CD8-positive, alpha-beta memory T cell (primary cell): ENCODE data around the gene ARHGAP26. TPM values are rescaled to one million over a fixed set of nuclear protein-coding genes. Genes with fewer than 3 reads are reported as not detected.

Experiments
- CTCF ChIA-PET: fragments of 350-600 bp; sonication (Branson Sonifier 250); formaldehyde crosslinking; loops from one replicate; lab custom pipeline; 2021; ENCODE audit warnings: antibody characterized with exemption; lab: Charles Lee
- POLR2A ChIA-PET: fragments of 350-600 bp; sonication (Branson Sonifier 250); formaldehyde crosslinking; loops from one replicate; lab custom pipeline; 2021; ENCODE audit warnings: antibody characterized with exemption; lab: Charles Lee
- DNase-seq, 5 donors: peaks; one replicate each; pipeline versions ENCODE4 v3.0.0 to v3.0.0-alpha.2; 2020 to 2022; ENCODE audit warnings: mixed read lengths in 1 of 5
- H3K27ac ChIP-seq: one replicate; pipeline ENCODE4 v1.7.0; 2013; ENCODE audit warnings: low read depth, mild to moderate bottlenecking, low read length, moderate library complexity
- H3K27me3 ChIP-seq: 2 replicates; pipeline ENCODE4 v1.7.0; 2013; ENCODE audit warnings: low read length, mild to moderate bottlenecking; ENCODE audit not compliant: insufficient read depth, poor library complexity, severe bottlenecking
- H3K36me3 ChIP-seq: 2 replicates; pipeline ENCODE4 v1.7.0; 2013; ENCODE audit warnings: mild to moderate bottlenecking, low read length, moderate library complexity; ENCODE audit not compliant: insufficient read depth
- H3K4me1 ChIP-seq: 2 replicates; pipeline ENCODE4 v1.7.0; 2013; ENCODE audit warnings: mild to moderate bottlenecking, low read length, moderate library complexity; ENCODE audit not compliant: insufficient read depth
- H3K4me3 ChIP-seq: 2 replicates; pipeline ENCODE4 v1.7.0; 2013; ENCODE audit warnings: mild to moderate bottlenecking, low read length
- H3K9me3 ChIP-seq: 2 replicates; pipeline ENCODE4 v1.7.0; 2013; ENCODE audit warnings: mild to moderate bottlenecking, low read length
- H3K27ac Mint-ChIP-seq, 8 donors: one replicate each; pipeline ENCODE4 v1.8.0; 2020 to 2021; ENCODE audit warnings: mixed read lengths in 8 of 8, mild to moderate bottlenecking in 6 of 8, inconsistent platforms in 3 of 8, moderate library complexity in 3 of 8
- H3K27me3 Mint-ChIP-seq, 2 donors: one replicate each; pipeline ENCODE4 v1.8.0; 2020 to 2021; ENCODE audit warnings: mixed read lengths in 2 of 2, mild to moderate bottlenecking in 1 of 2, moderate library complexity in 1 of 2
- H3K36me3 Mint-ChIP-seq, 3 donors: one replicate each; pipeline ENCODE4 v1.8.0; 2020 to 2021; ENCODE audit warnings: mixed read lengths in 3 of 3, inconsistent platforms in 1 of 3, mild to moderate bottlenecking in 1 of 3
- H3K4me1 Mint-ChIP-seq, 3 donors: one replicate each; pipeline ENCODE4 v1.8.0; 2020 to 2021; ENCODE audit warnings: mixed read lengths in 3 of 3, inconsistent platforms in 1 of 3, mild to moderate bottlenecking in 1 of 3
- H3K4me3 Mint-ChIP-seq, 7 donors: one replicate each; pipeline ENCODE4 v1.8.0; 2020 to 2021; ENCODE audit warnings: mixed read lengths in 7 of 7, mild to moderate bottlenecking in 6 of 7, moderate library complexity in 4 of 7, inconsistent platforms in 2 of 7
- H3K9me3 Mint-ChIP-seq, 5 donors: one replicate each; pipeline ENCODE4 v1.8.0; 2020 to 2022; ENCODE audit warnings: mixed read lengths in 5 of 5, mild to moderate bottlenecking in 3 of 5, moderate library complexity in 2 of 5, inconsistent platforms in 1 of 5
- polyA plus RNA-seq: library from polyadenylated mRNA; unstranded; fragments of 300-500 nt; fragmentation: Illumina TruSeq; gene quantifications from one replicate; pipeline ENCODE4 v1.2.3, GENCODE V29; 2021
- total RNA-seq, 2 experiments: library from RNA; stranded (reverse); gene quantifications; one replicate each; pipeline ENCODE4 v1.2.3, GENCODE V29; 2021

The ARHGAP26 gene
- total and polyA plus RNA-seq, 3 experiments from 2014 or later = 16.7 to 37.1 (median 19.7) TPM

DNA sequence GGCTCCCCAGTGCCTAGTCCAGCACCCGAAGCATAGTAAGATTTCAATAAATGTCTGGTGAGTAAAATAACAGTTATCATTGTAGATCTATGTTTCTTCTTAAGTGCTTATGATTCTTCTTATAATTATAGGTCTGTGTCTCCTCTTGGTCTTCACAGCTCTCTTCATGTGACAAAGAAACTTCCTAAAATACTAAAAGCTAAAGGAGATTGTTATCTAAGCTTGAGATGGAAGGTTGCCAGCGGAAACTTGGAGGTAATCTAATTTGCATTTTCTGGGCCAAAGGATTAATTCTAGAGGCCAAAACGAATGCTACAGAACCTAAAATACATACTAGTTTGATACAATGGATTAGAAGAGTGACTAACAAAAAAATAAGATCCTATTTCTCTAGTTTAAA, 13.6 kb upstream of the ARHGAP26 start:
- no peaks in the 10 kb centered on the region for H3K27me3 Mint-ChIP-seq
- Histone ChIP-seq H3K36me3 (no peaks in the 10 kb centered on the region), H3K27me3 (no peaks in the 10 kb centered on the region), H3K4me1 (no peaks in the 10 kb centered on the region), H3K27ac (no peak overlapping the region), H3K4me3 (no peak overlapping the region), H3K9me3 (no peaks in the 10 kb centered on the region)
- H3K27ac Mint-ChIP-seq = peak overlapping the region in 3 of 8 donors; percentile 4 to 20 (median 17)
- no peak overlapping the region for H3K4me3 Mint-ChIP-seq
- no peaks in the 10 kb centered on the region for H3K9me3 Mint-ChIP-seq
- H3K36me3 Mint-ChIP-seq = no peaks in the 10 kb centered on the region
- CTCF ChIA-PET = no interaction called here
- DNase-seq = no peak
- POLR2A ChIA-PET = no interaction called here
- peaks cover 8 to 17% (median 11%) of the 10 kb centered on the region in 3 donors for H3K4me1 Mint-ChIP-seq

DNA sequence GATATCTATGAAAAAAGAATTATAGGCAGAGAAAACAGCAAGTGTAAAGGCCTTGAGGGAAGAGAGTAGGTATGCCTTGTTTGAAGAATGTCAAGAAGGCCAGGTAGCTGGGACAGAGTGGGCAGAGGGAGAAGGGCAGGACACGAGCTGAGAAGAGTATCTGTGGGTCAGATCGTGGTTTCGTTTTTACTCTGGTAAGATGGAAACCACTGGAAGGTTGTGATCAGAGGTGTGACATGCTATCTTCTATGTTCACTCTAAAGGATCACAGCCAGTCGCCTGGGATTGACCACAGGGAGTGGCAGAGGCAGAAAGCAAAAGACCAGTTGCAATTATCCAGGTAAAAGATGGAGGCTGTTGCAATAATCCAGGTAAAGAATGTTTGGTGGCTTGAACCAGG, 12.6 kb upstream of the ARHGAP26 start:
- no peak for DNase-seq
- Mint-ChIP-seq H3K4me3 (peak overlapping the region in 6 of 7 donors; percentile 29 to 63 (median 53)), H3K9me3 (no peaks in the 10 kb centered on the region), H3K27ac (peak overlapping the region in 7 of 8 donors; percentile 11 to 94 (median 48)), H3K27me3 (no peaks in the 10 kb centered on the region), H3K4me1 (peaks cover 8 to 17% (median 11%) of the 10 kb centered on the region in 3 donors), H3K36me3 (no peaks in the 10 kb centered on the region)
- Histone ChIP-seq H3K4me1 (no peaks in the 10 kb centered on the region), H3K27ac (no peak overlapping the region), H3K27me3 (no peaks in the 10 kb centered on the region), H3K9me3 (no peaks in the 10 kb centered on the region), H3K36me3 (no peaks in the 10 kb centered on the region), H3K4me3 (no peak overlapping the region)
- POLR2A ChIA-PET = interaction anchor here (0.6 kb wide), 1 partner anchor 161 kb away, joined by 3 read pairs; no protein-coding TSS in a partner anchor
- CTCF ChIA-PET = interaction anchor here (2.2 kb wide), 1 partner anchor 10 kb away, joined by 9 read pairs; no protein-coding TSS in a partner anchor

DNA sequence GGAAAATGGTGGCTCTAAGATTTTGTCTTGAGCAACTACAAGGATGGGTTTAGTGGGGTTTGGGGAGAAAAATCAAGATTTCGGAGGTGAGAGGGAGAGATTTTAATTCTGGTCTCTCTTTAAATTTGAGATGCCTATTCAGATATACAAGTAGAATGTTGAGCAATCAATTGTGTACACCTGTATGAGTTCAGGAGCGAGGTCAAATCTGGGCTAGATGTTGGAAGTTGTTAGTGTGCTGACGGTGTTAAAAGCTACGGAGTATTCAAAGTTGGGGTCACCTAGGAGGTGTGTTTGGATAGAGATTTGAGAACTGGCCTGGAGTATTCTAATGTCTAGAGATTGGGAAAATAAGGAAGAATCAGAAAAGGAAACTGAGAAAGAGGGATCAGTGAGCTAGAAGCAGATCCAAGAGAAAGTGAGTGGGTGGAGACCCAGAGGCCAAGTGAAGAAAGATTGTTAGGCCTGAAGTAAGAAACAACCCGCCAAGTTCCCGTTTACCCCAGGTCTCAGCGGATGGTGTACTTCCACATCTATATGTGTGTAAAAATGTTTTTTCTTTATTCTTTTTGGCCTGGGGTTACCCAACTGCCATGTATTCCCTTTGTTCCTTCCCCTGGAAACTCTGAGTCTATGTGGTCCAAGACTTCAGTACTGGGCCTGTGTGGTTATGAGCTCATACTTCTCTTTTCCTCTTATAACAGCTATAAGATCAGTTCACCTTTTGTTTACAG, 11.9 kb upstream of the ARHGAP26 start:
- H3K27me3 Mint-ChIP-seq = no peaks in the 10 kb centered on the region
- DNase-seq = no peak
- no peak overlapping the region for H3K4me3 ChIP-seq
- H3K4me3 Mint-ChIP-seq = no peak overlapping the region
- peak overlapping the region in 1 of 8 donors; percentile 64 for H3K27ac Mint-ChIP-seq
- H3K4me1 Mint-ChIP-seq = peaks cover 8 to 16% (median 11%) of the 10 kb centered on the region in 3 donors
- ChIA-PET CTCF (interaction anchor here (1.0 to 2.2 kb wide), 3 partner anchors 10 to 41 kb away, joined by 3 to 9 read pairs (median 4); no protein-coding TSS in a partner anchor), POLR2A (interaction anchor here (0.6 kb wide), 1 partner anchor 160 kb away, joined by 3 read pairs; no protein-coding TSS in a partner anchor)
- H3K4me1 ChIP-seq = no peaks in the 10 kb centered on the region
- no peaks in the 10 kb centered on the region for H3K9me3 ChIP-seq
- no peaks in the 10 kb centered on the region for H3K9me3 Mint-ChIP-seq
- no peaks in the 10 kb centered on the region for H3K36me3 Mint-ChIP-seq
- no peaks in the 10 kb centered on the region for H3K36me3 ChIP-seq
- no peaks in the 10 kb centered on the region for H3K27me3 ChIP-seq
- H3K27ac ChIP-seq = no peak overlapping the region

DNA sequence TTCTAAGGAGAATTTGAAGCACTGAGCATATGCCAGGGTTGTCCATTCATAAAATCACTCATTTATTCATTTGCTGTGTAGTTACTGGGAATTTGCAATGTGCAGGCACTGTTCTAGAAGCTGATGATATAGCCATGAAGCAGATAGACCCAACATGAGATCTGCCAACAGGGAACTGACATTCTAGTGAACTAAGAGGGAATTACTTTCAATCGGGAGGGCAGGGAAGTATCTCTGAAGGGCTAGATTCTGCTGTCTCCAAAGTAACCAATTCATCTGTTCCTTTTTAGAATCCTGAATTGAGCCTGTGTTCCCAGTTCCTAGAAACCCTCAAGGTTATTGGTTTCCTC, 11.4 kb upstream of the ARHGAP26 start:
- Histone ChIP-seq H3K4me3 (no peak overlapping the region), H3K27ac (no peak overlapping the region), H3K27me3 (no peaks in the 10 kb centered on the region), H3K36me3 (no peaks in the 10 kb centered on the region), H3K4me1 (no peaks in the 10 kb centered on the region), H3K9me3 (no peaks in the 10 kb centered on the region)
- Mint-ChIP-seq H3K36me3 (no peaks in the 10 kb centered on the region), H3K27me3 (no peaks in the 10 kb centered on the region), H3K4me1 (peaks cover 8 to 12% (median 9%) of the 10 kb centered on the region in 3 donors), H3K9me3 (no peaks in the 10 kb centered on the region), H3K4me3 (no peak overlapping the region), H3K27ac (no peak overlapping the region)
- ChIA-PET CTCF (interaction anchor here (1.0 to 2.2 kb wide), 3 partner anchors 11 to 41 kb away, joined by 3 to 9 read pairs (median 4); no protein-coding TSS in a partner anchor), POLR2A (no interaction called here)
- no peak for DNase-seq

DNA sequence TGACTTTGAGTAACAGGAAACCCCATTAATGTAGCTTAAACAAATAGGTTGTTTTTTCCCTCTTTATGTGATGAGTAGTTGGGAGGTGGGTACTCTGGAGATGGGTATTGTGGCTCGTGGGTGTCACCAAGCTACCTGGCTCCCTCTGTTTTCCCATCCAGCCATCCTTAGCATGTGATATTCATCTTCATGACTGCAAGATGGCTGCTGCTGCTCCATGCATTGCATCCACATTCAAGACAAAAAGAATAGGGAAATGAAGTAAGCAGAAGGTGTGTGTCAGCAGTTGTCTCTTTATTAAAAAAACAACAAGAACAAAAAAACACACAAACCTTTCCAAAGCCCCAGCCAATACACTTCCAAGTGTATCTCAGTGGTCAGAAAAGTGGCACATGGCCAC, 6.5 kb upstream of the ARHGAP26 start:
- Mint-ChIP-seq H3K4me1 (no peaks in the 10 kb centered on the region), H3K9me3 (no peaks in the 10 kb centered on the region), H3K36me3 (no peaks in the 10 kb centered on the region), H3K27me3 (no peaks in the 10 kb centered on the region), H3K4me3 (no peak overlapping the region), H3K27ac (no peak overlapping the region)
- Histone ChIP-seq H3K36me3 (no peaks in the 10 kb centered on the region), H3K9me3 (no peaks in the 10 kb centered on the region), H3K4me3 (no peak overlapping the region), H3K27ac (no peak overlapping the region), H3K4me1 (no peaks in the 10 kb centered on the region), H3K27me3 (no peaks in the 10 kb centered on the region)
- no peak for DNase-seq
- CTCF ChIA-PET = interaction anchor here (0.9 to 2.4 kb wide), 4 partner anchors 10 to 117 kb away, joined by 3 to 7 read pairs (median 4); no protein-coding TSS in a partner anchor
- POLR2A ChIA-PET = no interaction called here

DNA sequence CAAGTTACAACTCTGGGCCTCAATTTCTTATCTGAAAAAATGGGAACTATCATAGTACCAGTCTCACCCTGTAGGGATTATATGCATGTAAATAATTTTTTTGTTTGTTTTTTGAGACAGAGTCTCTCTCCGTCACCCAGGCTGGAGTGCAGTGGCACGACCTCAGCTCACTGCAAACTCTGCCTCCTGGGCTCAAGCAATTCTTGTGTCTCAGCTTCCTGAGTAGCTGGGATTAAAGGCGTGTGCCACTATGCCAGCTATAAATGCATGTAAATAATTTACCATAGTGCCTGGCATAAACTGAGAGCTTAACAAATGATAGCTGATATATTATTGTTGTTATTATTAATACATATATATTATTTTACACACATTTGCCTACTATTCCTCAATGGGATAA, 3.0 kb upstream of the ARHGAP26 start:
- Mint-ChIP-seq H3K4me1 (peaks cover 16 to 20% (median 17%) of the 10 kb centered on the region in 3 donors), H3K27me3 (no peaks in the 10 kb centered on the region), H3K4me3 (no peak overlapping the region), H3K9me3 (no peaks in the 10 kb centered on the region), H3K27ac (no peak overlapping the region), H3K36me3 (peaks cover 0 to 10% (median 0%) of the 10 kb centered on the region in 3 donors)
- Histone ChIP-seq H3K4me1 (peaks cover 17% of the 10 kb centered on the region), H3K9me3 (no peaks in the 10 kb centered on the region), H3K27ac (no peak overlapping the region), H3K4me3 (no peak overlapping the region), H3K36me3 (no peaks in the 10 kb centered on the region), H3K27me3 (no peaks in the 10 kb centered on the region)
- DNase-seq = no peak
- ChIA-PET POLR2A (interaction anchor here (0.7 kb wide), 1 partner anchor 71 kb away, joined by 3 read pairs; no protein-coding TSS in a partner anchor), CTCF (interaction anchor here (1.0 to 8.3 kb wide), 5 partner anchors 16 to 113 kb away, joined by 3 to 98 read pairs (median 33); no protein-coding TSS in a partner anchor)

DNA sequence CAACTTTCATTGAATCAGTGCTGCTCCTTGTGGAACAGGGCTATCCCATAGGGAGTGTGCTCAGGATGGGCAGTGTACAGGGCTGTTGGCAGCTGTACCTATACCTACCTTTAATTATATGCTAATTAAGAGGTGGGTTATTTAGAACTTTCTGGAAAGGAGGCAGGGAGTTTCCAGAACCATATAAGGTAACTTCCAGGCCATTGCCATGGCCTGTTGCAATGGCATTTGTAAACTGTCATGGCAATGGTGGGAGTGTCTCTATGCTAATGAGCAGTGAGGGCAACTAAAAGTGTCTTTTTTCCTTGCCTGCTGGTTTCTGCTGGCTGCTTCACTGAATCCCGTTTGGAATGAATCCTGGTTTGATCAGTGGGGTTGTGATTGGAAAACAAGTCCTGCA, 2.3 kb upstream of the ARHGAP26 start:
- DNase-seq = no peak
- CTCF ChIA-PET = interaction anchor here (1.9 to 8.3 kb wide), 5 partner anchors 15 to 112 kb away, joined by 8 to 98 read pairs (median 33); no protein-coding TSS in a partner anchor
- peaks cover 24 to 28% (median 25%) of the 10 kb centered on the region in 3 donors for H3K4me1 Mint-ChIP-seq

More for the DNA sequence above, 2.3 kb upstream of the ARHGAP26 start:
- Mint-ChIP-seq H3K36me3 (peaks cover 0 to 10% (median 0%) of the 10 kb centered on the region in 3 donors), H3K9me3 (no peaks in the 10 kb centered on the region), H3K27me3 (no peaks in the 10 kb centered on the region), H3K27ac (peak overlapping the region in 2 of 8 donors; percentile 30 to 40), H3K4me3 (peak overlapping the region in 1 of 7 donors; percentile 93)
- Histone ChIP-seq H3K36me3 (no peaks in the 10 kb centered on the region), H3K27ac (no peak overlapping the region), H3K4me1 (peaks cover 24% of the 10 kb centered on the region), H3K9me3 (no peaks in the 10 kb centered on the region), H3K27me3 (no peaks in the 10 kb centered on the region), H3K4me3 (no peak overlapping the region)
- POLR2A ChIA-PET = no interaction called here
